Neural cell (in vitro differentiated cells): ENCODE results near the gene ZNF268. TPM values are rescaled to one million over a fixed set of nuclear protein-coding genes. Genes with fewer than 3 reads are reported as not detected.

Experiments
- H2AFZ ChIP-seq: fragments of 200-600, 300-800 bp; sonication (generic), shearing (Covaris generic); 2 replicates; pipeline ENCODE4 v1.6.0; 2014; ENCODE audit warnings: low read depth, mild to moderate bottlenecking, antibody characterized with exemption, low read length, moderate library complexity
- H3F3A ChIP-seq: fragments of 200-600 bp; shearing (Covaris generic); 2 replicates; pipeline ENCODE4 v1.6.1; 2016; ENCODE audit warnings: mild to moderate bottlenecking, moderate library complexity, mixed read lengths, antibody characterized with exemption, low read length; ENCODE audit not compliant: insufficient read depth, poor library complexity, severe bottlenecking
- H3K27ac ChIP-seq: fragments of 200-600, 300-800 bp; sonication (generic), shearing (Covaris generic); 2 replicates; pipeline ENCODE4 v1.5.1; 2014; ENCODE audit warnings: mild to moderate bottlenecking, low read length, moderate library complexity
- H3K27me3 ChIP-seq: fragments of 300-800, 200-600 bp; sonication (generic), shearing (Covaris generic); 2 replicates; pipeline ENCODE4 v1.6.0; 2014; ENCODE audit warnings: mild to moderate bottlenecking, low read depth, low read length, moderate library complexity; ENCODE audit not compliant: insufficient read depth
- H3K36me3 ChIP-seq: fragments of 300-800, 200-600 bp; sonication (generic), shearing (Covaris generic); 2 replicates; pipeline ENCODE4 v1.5.1; 2014; ENCODE audit warnings: mild to moderate bottlenecking, antibody characterized with exemption, low read length, moderate library complexity; ENCODE audit not compliant: insufficient read depth
- H3K4me2 ChIP-seq: fragments of 300-800, 200-600 bp; sonication (generic), shearing (Covaris generic); 2 replicates; pipeline ENCODE4 v1.6.0; 2014; ENCODE audit warnings: mild to moderate bottlenecking, low read length
- H3K4me3 ChIP-seq: fragments of 300-800, 200-600 bp; sonication (generic), shearing (Covaris generic); 2 replicates; pipeline ENCODE4 v1.5.1; 2014; ENCODE audit warnings: mild to moderate bottlenecking, low read length, moderate library complexity
- H3K79me2 ChIP-seq: fragments of 200-600 bp; shearing (Covaris generic); replicated peaks from 2 replicates; pipeline ENCODE4 v1.6.0; 2014; ENCODE audit warnings: mild to moderate bottlenecking, low read length, moderate library complexity; ENCODE audit not compliant: insufficient read depth
- H3K9ac ChIP-seq: fragments of 300-800, 200-600 bp; sonication (generic), shearing (Covaris generic); 2 replicates; pipeline ENCODE4 v1.6.1; 2016; ENCODE audit warnings: mild to moderate bottlenecking, low read length, mixed read lengths
- H3K9me2 ChIP-seq: fragments of 200-600 bp; shearing (Covaris generic); 2 replicates; pipeline ENCODE4 v1.6.1; 2016; ENCODE audit warnings: mild to moderate bottlenecking, low read length, mixed read lengths; ENCODE audit not compliant: insufficient read depth
- H3K9me3 ChIP-seq: fragments of 200-600, 300-800 bp; sonication (generic), shearing (Covaris generic); 2 replicates; pipeline ENCODE4 v1.6.1; 2016; ENCODE audit warnings: mild to moderate bottlenecking, mixed run types, low read length, moderate library complexity, mixed read lengths
- H4K20me1 ChIP-seq: fragments of 200-600 bp; shearing (Covaris generic); 2 replicates; pipeline ENCODE4 v1.6.1; 2016; ENCODE audit warnings: mild to moderate bottlenecking, mixed run types; ENCODE audit not compliant: insufficient read depth
- CTCF ChIP-seq: fragments of 450-650 bp; IDR thresholded peaks from 2 replicates; pipeline ENCODE4 v1.5.1; 2014; ENCODE audit warnings: antibody characterized with exemption, mild to moderate bottlenecking, moderate library complexity; ENCODE audit not compliant: poor library complexity, severe bottlenecking
- EP300 ChIP-seq: fragments of 450-650 bp; conservative IDR thresholded peaks from 2 replicates; pipeline ENCODE4 v1.6.1; 2014; ENCODE audit warnings: antibody characterized with exemption, mild to moderate bottlenecking, moderate library complexity; ENCODE audit not compliant: poor library complexity, severe bottlenecking
- EZH2 ChIP-seq: fragments of 200-600, 300-800 bp; shearing (Covaris generic), sonication (generic); IDR thresholded peaks from 2 replicates; pipeline ENCODE4 v1.6.1; 2014; ENCODE audit warnings: antibody characterized with exemption, low read length, borderline replicate concordance, mild to moderate bottlenecking; ENCODE audit not compliant: insufficient read depth, poor library complexity, severe bottlenecking
- MXI1 ChIP-seq: fragments of 450-650 bp; conservative IDR thresholded peaks from 2 replicates; pipeline ENCODE4 v1.6.1; 2014; ENCODE audit warnings: antibody characterized with exemption, mild to moderate bottlenecking; ENCODE audit not compliant: poor library complexity, severe bottlenecking
- POLR2AphosphoS5 ChIP-seq: IDR thresholded peaks from 2 replicates; pipeline ENCODE4 v1.6.1; 2012
- RAD21 ChIP-seq: fragments of 450-650 bp; conservative IDR thresholded peaks from 2 replicates; pipeline ENCODE4 v1.6.1; 2014; ENCODE audit warnings: antibody characterized with exemption, mild to moderate bottlenecking, moderate library complexity
- REST ChIP-seq: IDR thresholded peaks from 2 replicates; pipeline ENCODE4 v1.6.1; 2012; ENCODE audit warnings: borderline replicate concordance
- SMC3 ChIP-seq: fragments of 450-650 bp; conservative IDR thresholded peaks from 2 replicates; pipeline ENCODE4 v1.6.1; 2014; ENCODE audit warnings: antibody characterized with exemption, mild to moderate bottlenecking, moderate library complexity; ENCODE audit not compliant: poor library complexity
- TAF1 ChIP-seq: IDR thresholded peaks from 2 replicates; pipeline ENCODE4 v1.6.1; 2012; ENCODE audit warnings: low read depth
- polyA plus RNA-seq: library from polyadenylated mRNA; depleted of rRNA; stranded (reverse); fragments of >200 nt; gene quantifications from 2 replicates; pipeline ENCODE4 v1.2.3, GENCODE V29; 2014

Gene ZNF268
- polyA plus RNA-seq, 1 donor from 2014 or later, result 23.5 TPM

- Histone ChIP-seq H3K4me2 (no peak overlapping the region), H3K9me2 (no peaks in the 10 kb centered on the region), H3K9me3 (peaks cover 21% of the 10 kb centered on the region), H3K27ac (no peak overlapping the region), H3K9ac (no peak overlapping the region), H3K27me3 (no peaks in the 10 kb centered on the region), H3K79me2 (no peaks in the 10 kb centered on the region), H3K4me3 (no peak overlapping the region), H4K20me1 (no peaks in the 10 kb centered on the region), H2AFZ (no peak overlapping the region), H3F3A (no peaks in the 10 kb centered on the region), H3K36me3 (no peaks in the 10 kb centered on the region)
- TF ChIP-seq POLR2AphosphoS5 (no peak), SMC3 (no peak), REST (no peak)
Measured at GRCh38 chr12:133226690-133227089, 45.4 kb downstream of the ZNF268 start.

- H3F3A ChIP-seq, result no peaks in the 10 kb centered on the region
Measured at GRCh38 chr12:133227281-133227852, 46.1 kb downstream of the ZNF268 start.

More at GRCh38 chr12:133227281-133227852, 46.1 kb downstream of the ZNF268 start:
- Histone ChIP-seq H3K36me3 (no peaks in the 10 kb centered on the region), H3K9me2 (no peaks in the 10 kb centered on the region), H3K4me2 (no peak overlapping the region), H4K20me1 (no peaks in the 10 kb centered on the region), H3K27ac (no peak overlapping the region), H3K4me3 (no peak overlapping the region), H2AFZ (no peak overlapping the region), H3K9me3 (peaks cover 27% of the 10 kb centered on the region), H3K79me2 (no peaks in the 10 kb centered on the region), H3K27me3 (no peaks in the 10 kb centered on the region), H3K9ac (no peak overlapping the region)
- TF ChIP-seq SMC3 (no peak), RAD21 (no peak), EP300 (no peak), EZH2 (no peak), CTCF (no peak), POLR2AphosphoS5 (no peak), REST (no peak), MXI1 (no peak), TAF1 (no peak)
